ENCODE results near the gene NACC2.

The NACC2 gene

GRCh38 chr9:136128436-136128835 is 33.3 kb upstream of the NACC2 start:
- DNase-seq = no peak

- DNase-seq = no peak
Measured at GRCh38 chr9:136127313-136127712, 32.2 kb upstream of the NACC2 start.

GRCh38 chr9:136124976-136125692 is 30.0 kb upstream of the NACC2 start:
- no peak for DNase-seq

GRCh38 chr9:136122425-136123383 is 27.6 kb upstream of the NACC2 start:
- peak; percentile 94 for DNase-seq

- no peak for DNase-seq
Measured at GRCh38 chr9:136121801-136122200, 26.7 kb upstream of the NACC2 start.

- DNase-seq = no peak
Measured at GRCh38 chr9:136120438-136120844, 25.4 kb upstream of the NACC2 start.

- DNase-seq = no peak
Measured at GRCh38 chr9:136119883-136120393, 24.8 kb upstream of the NACC2 start.

- DNase-seq = no peak
Measured at GRCh38 chr9:136119061-136119882, 24.2 kb upstream of the NACC2 start.

GRCh38 chr9:136118320-136119060 is 23.4 kb upstream of the NACC2 start, which contains the start of gene TMEM250:
Gene TMEM250, minus strand, starts transcription at chr9:136118875. Its CDS starts 1,975 bp downstream, at chr9:136116900.
- DNase-seq = peak; percentile 98

GRCh38 chr9:136117916-136118319 is 22.8 kb upstream of the NACC2 start:
- DNase-seq = no peak

- no peak for DNase-seq
Measured at GRCh38 chr9:136117291-136117915, 22.3 kb upstream of the NACC2 start.

- DNase-seq = no peak
Measured at GRCh38 chr9:136116360-136117098, 21.4 kb upstream of the NACC2 start.

GRCh38 chr9:136115641-136116359 is 20.7 kb upstream of the NACC2 start:
- DNase-seq = no peak

GRCh38 chr9:136115206-136115605 is 20.1 kb upstream of the NACC2 start:
- DNase-seq = no peak

- no peak for DNase-seq
Measured at GRCh38 chr9:136114610-136115009, 19.5 kb upstream of the NACC2 start.

- DNase-seq = no peak
Measured at GRCh38 chr9:136112541-136112940, 17.5 kb upstream of the NACC2 start.

- no peak for DNase-seq
Measured at GRCh38 chr9:136111910-136112309, 16.8 kb upstream of the NACC2 start.

GRCh38 chr9:136111190-136111589 is 16.1 kb upstream of the NACC2 start:
- DNase-seq = no peak

- DNase-seq = peak; percentile 76
Measured at GRCh38 chr9:136110082-136111061, 15.3 kb upstream of the NACC2 start.

Measured in activated CD8-positive, alpha-beta memory T cell treated with anti-CD3 and anti-CD28 coated beads for 24 hours (primary cell).